ENCODE results near the gene ZNF804B.
"Not testable (repeated sequence)": the region's sequence is repeated elsewhere in the genome, so short reads cannot be mapped to it uniquely, and the experiment has no call there.

ZNF804B gene

GRCh38 chr7:89103564-89103963, 344.1 kb downstream of the ZNF804B start:
- no peak for DNase-seq

- DNase-seq, result no peak
Observed at GRCh38 chr7:89104748-89105685, 345.5 kb downstream of the ZNF804B start.

- DNase-seq, result no peak
Observed at GRCh38 chr7:89123871-89124270, 364.4 kb downstream of the ZNF804B start.

- DNase-seq, result no peak
Observed at GRCh38 chr7:89129600-89130375, 370.3 kb downstream of the ZNF804B start.

DNA sequence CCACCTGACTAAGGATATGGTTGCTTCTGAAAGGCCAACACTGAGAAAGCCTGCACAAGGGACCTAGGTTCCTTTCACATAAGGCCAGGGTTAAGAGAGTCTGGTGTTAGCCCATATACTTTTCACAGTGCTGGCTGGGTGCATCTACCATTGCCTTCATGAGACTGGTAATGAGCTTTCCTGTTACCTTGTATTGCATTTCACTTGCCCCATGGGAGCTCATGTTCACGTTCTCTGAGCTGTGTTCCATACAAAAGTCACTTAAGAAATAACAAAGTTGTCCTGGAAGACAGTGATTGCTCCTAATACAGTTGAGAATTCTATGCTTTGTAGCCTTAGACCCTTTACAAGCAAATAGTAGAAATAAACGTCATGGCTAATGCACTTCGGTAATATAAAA, 373.9 kb downstream of the ZNF804B start:
- DNase-seq, result no peak

- no peak for DNase-seq
Observed at GRCh38 chr7:89133819-89134218, 374.3 kb downstream of the ZNF804B start.

- no peak for DNase-seq
Observed at GRCh38 chr7:89145801-89146200, 386.3 kb downstream of the ZNF804B start.

GRCh38 chr7:89160107-89160506, 400.6 kb downstream of the ZNF804B start:
- DNase-seq, result no peak

GRCh38 chr7:89165421-89165820, 405.9 kb downstream of the ZNF804B start:
- no peak for DNase-seq

DNA sequence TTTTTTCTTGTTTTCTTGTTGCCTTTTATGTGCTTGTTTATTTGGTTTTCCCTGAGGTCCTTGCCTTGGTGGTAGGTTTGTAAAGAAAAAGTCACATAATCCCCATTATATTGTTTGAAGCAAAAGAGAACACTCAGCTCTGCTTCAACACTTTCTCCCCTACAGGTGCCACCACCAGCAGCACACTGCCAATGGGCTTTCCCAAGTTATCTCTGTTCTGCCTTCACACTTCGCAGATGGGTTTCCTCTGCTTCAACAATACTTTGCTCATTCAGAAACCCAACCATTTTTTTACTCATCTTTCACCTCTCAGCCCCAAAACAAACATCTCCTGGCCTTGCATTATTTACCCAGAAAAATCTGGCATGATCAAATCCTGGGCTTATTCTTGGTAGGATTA, 411.1 kb downstream of the ZNF804B start:
- DNase-seq, result no peak

GRCh38 chr7:89182116-89182515, 422.6 kb downstream of the ZNF804B start:
- DNase-seq, result no peak

DNA sequence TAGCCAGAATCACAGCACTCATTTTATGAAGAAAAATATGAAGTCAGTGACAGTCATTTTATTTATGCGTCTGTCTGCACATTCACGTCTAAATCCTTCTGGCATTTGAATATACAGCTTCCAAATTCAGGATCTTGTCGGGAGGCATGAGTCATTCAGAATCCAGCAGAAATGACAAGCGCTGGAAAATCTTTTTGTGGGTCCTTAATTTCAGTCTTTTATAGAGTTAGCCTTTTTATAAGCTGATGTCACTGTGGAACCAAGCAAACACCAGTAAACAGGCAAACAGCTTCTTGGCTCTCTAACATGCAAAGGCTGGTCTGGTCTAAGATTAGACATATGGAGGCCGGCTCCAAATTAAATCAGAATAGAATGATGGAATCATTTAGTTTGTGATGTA, 424.2 kb downstream of the ZNF804B start:
- DNase-seq, result no peak

- no peak for DNase-seq
Observed at GRCh38 chr7:89200758-89201157, 441.3 kb downstream of the ZNF804B start.

- DNase-seq, result no peak
Observed at GRCh38 chr7:89223900-89224395, 464.4 kb downstream of the ZNF804B start.

DNA sequence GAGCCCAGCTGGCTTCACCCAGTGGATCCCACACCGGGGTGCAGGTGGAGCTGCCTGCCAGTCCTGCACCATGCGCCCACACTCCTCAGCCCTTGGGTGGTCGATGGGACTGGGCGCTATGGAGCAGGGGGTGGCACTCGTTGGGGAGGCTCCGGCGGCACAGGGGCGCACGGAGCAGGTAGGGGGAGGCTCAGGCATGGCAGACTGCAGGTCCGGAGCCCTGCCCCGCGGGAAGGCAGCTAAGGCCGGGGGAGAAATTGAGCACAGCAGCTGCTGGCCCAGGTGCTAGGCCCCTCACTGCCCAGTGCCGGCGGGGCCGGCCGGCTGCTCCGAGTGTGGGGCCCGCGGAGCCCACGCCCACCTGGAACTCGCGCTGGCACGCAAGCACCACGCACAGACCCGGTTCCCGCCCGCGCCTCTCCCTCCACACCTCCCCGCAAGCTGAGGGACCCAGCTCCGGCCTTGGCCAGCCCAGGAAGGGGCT, 469.2 kb downstream of the ZNF804B start:
- not testable (repeated sequence) for DNase-seq

DNA sequence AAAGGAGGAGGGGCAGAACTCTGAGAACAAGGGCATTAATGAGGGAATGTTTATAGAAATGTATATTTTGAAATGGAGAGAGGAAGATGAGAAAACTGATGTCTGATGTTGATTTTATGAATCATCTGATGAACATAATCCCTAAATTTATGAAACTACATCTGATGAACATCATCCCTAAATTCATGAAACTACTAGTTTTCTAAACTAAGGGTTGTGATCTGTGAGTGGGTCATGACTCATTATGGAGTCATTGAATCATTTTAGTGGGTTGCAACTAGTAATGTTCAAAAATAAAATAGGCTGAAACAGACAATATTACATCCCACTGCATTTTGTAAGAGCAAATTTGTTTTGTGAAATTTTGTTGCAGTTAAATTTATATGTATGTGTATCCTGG, 478.7 kb downstream of the ZNF804B start:
- no peak for DNase-seq

- no peak for DNase-seq
Observed at GRCh38 chr7:89246196-89246595, 486.7 kb downstream of the ZNF804B start.

- no peak for DNase-seq
Observed at GRCh38 chr7:89247207-89247606, 487.7 kb downstream of the ZNF804B start.

DNA sequence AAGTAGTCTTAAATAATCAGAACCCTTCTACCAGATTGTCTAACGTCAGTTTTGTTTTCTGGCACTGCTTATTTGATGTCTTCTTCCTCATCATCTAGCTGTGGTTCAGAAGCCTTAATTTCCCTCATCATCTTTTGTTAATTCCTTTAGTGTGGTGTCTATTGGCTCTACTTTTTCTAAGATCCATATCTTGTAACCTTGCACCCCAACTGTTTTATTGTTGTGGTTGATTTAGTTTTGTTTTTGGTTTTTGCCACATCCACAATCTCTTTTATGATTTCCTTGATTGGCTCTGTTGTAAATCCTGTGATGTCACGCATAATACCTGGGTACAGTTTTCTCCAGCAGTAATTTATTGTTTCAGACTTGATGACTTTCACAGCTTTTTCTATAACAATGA, 499.6 kb downstream of the ZNF804B start:
- DNase-seq, result no peak

GRCh38 chr7:89264126-89264525, 504.6 kb downstream of the ZNF804B start:
- DNase-seq, result no peak

GRCh38 chr7:89265631-89266030, 506.1 kb downstream of the ZNF804B start:
- no peak for DNase-seq

DNA sequence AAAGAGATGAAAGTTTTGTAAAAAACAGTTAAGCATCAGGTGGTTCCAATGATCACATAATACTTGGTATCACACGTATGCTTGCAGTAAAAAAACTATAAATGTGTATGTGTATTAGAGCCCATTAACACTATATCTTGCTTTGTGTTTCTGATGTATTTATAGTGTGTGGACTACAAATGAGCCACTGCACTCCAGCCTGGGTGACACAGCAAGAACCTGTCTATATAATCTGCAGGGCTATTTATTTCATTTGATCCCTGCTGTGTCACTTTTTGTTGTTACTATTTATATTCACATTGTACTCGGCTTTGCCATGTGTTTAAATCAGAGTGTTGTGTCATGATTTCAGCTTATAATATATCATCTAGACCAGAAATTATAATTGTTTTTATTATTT, 523.8 kb downstream of the ZNF804B start:
- no peak for DNase-seq

GRCh38 chr7:89308535-89308934, 549.0 kb downstream of the ZNF804B start:
- no peak for DNase-seq

DNA sequence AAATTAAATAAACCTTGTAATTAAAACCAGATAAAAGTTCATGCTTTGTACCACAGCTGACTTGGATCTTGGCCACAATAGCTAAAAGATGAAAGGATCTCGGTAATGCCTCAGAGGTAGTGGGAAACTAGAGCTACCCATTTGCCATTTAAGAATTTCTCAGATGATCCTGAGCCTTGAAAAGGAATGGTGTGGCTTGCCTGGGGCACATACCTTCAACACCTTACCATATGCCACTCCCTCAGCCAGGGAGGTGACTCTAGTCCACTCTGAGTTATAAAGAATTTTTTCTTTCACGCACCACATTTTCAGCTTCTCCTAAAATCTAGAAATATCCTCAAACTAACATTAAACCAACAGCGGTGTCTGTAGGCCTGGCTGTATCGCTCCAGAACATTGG, 552.4 kb downstream of the ZNF804B start:
- no peak for DNase-seq
